AG09309 (cell line): ENCODE data around the gene NDUFA6.
"Not testable (repeated sequence)": the region's sequence is repeated elsewhere in the genome, so short reads cannot be mapped to it uniquely, and the experiment has no call there.

Source experiments
- DNase-seq: peaks from one replicate; pipeline ENCODE4 v3.0.0-alpha.2; 2010; ENCODE audit warnings: low read depth
- H3K4me3 ChIP-seq: 2 replicates; pipeline ENCODE4 v1.5.1; 2011; ENCODE audit warnings: mild to moderate bottlenecking, low read depth, low read length, moderate library complexity; ENCODE audit not compliant: control insufficient read depth
- CTCF ChIP-seq: IDR thresholded peaks from 2 replicates; pipeline ENCODE4 v1.5.1; 2011; ENCODE audit warnings: mild to moderate bottlenecking, low read depth, low read length, inconsistent platforms; ENCODE audit not compliant: insufficient read depth, control insufficient read depth; ENCODE audit errors: missing control alignments

NDUFA6 gene

GRCh38 chr22:42114721-42115120, 24.1 kb upstream of the NDUFA6 start:
- H3K4me3 ChIP-seq: no peak overlapping the region
- DNase-seq: no peak
- peak; percentile 48 for TF ChIP-seq CTCF

- not testable (repeated sequence) for DNase-seq, H3K4me3 ChIP-seq
- TF ChIP-seq CTCF: peak; percentile 20
These were observed 22.2 kb upstream of the NDUFA6 start for GRCh38 chr22:42112793-42113192.

- no peak for TF ChIP-seq CTCF
- DNase-seq: no peak
- H3K4me3 ChIP-seq: no peak overlapping the region
These were observed 21.2 kb upstream of the NDUFA6 start for GRCh38 chr22:42111798-42112197.

- no peak overlapping the region for H3K4me3 ChIP-seq
- DNase-seq: no peak
- TF ChIP-seq CTCF: no peak
These were observed 18.3 kb upstream of the NDUFA6 start for GRCh38 chr22:42108848-42109247.

GRCh38 chr22:42104332-42104860, 13.8 kb upstream of the NDUFA6 start:
- H3K4me3 ChIP-seq: not testable (repeated sequence)

GRCh38 chr22:42101199-42101598, 10.6 kb upstream of the NDUFA6 start:
- H3K4me3 ChIP-seq: no peak overlapping the region
- TF ChIP-seq CTCF: no peak
- no peak for DNase-seq

More at GRCh38 chr22:42104332-42104860, 13.8 kb upstream of the NDUFA6 start:
- DNase-seq: not testable (repeated sequence)

GRCh38 chr22:42091455-42091782, 847 bp upstream of the NDUFA6 start:
- no peak for TF ChIP-seq CTCF
- peak overlapping the region; percentile 77 for H3K4me3 ChIP-seq
- DNase-seq: no peak

GRCh38 chr22:42086051-42086450, 4.5 kb downstream of the NDUFA6 start:
- H3K4me3 ChIP-seq: no peak overlapping the region
- no peak for DNase-seq
- TF ChIP-seq CTCF: no peak
